OCI-LY1 (cell line): ENCODE data around the gene BBX.

Source experiments
- CTCF ChIP-seq: fragments of 200-600 bp; sonication (generic), shearing (Covaris generic); IDR thresholded peaks from 2 replicates; pipeline ENCODE4 v1.5.1; 2017; ENCODE audit warnings: mild to moderate bottlenecking, antibody characterized with exemption, low read length, moderate library complexity, mixed read lengths
- EZH2 ChIP-seq: fragments of 200-600 bp; sonication (generic), shearing (Covaris generic); IDR thresholded peaks from 2 replicates; pipeline ENCODE4 v1.8.0; 2017; ENCODE audit warnings: borderline replicate concordance, mixed run types, mild to moderate bottlenecking, antibody characterized with exemption, low read length, moderate library complexity, mixed read lengths

- no peak for TF ChIP-seq CTCF
- TF ChIP-seq EZH2 = no peak
Observed at GRCh38 chr3:107803170-107803569, 280.4 kb downstream of the BBX start.
